B cell (primary cell): ENCODE measurements around the gene RERE.

Experiments
- CTCF ChIP-seq: fragments of 200-600 bp; IDR thresholded peaks from one replicate; pipeline ENCODE4 v1.8.0; 2022; ENCODE audit warnings: antibody characterized with exemption, mild to moderate bottlenecking
- EZH2 ChIP-seq: IDR thresholded peaks from 2 replicates; pipeline ENCODE4 v1.6.1; 2012; ENCODE audit warnings: borderline replicate concordance, low read depth, mild to moderate bottlenecking, moderate library complexity, low read length; ENCODE audit not compliant: insufficient read depth, poor library complexity, severe bottlenecking

GRCh38 chr1:8727809-8728213, 89.6 kb downstream of the RERE start:
- TF ChIP-seq CTCF (no peak), EZH2 (no peak)
